ENCODE data around the gene HTR1D.
"Not testable (repeated sequence)": the region's sequence is repeated elsewhere in the genome, so short reads cannot be mapped to it uniquely, and the experiment has no call there.

The HTR1D gene

DNA sequence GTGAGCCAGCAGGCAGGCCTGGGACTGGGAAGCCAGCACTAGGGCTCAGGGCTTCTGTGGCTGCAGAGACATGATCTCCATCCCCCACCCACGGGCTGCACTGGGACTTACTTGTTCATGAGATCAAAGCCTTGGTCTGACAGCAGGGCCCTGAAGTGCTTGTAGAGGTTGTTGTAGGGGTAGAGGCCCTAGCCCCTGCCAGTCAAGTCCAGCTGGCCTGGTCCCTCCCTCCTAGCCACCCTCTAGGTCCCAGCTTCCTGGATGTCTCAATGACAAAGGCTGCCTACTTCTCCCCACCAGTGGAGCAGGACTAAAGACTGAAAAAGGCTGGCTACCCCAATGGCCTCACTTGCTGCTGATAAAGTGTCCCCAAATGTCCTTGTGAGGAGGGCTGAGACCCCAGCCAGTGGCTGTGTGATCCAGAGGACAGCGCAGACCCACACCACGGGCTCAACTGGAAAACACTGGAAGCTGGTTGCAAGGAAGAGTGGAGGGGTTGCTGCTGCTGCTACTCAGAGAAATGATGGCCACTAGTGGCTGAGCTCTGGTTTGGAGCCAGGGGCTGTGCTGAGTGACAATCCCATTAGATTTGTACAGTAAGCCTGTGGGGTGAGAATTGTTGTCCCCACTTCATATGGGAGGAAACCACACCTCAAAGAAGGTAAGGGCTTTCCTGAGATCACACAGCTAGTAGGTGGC is 1.4 kb downstream of the HTR1D start:
- no peak for DNase-seq

DNA sequence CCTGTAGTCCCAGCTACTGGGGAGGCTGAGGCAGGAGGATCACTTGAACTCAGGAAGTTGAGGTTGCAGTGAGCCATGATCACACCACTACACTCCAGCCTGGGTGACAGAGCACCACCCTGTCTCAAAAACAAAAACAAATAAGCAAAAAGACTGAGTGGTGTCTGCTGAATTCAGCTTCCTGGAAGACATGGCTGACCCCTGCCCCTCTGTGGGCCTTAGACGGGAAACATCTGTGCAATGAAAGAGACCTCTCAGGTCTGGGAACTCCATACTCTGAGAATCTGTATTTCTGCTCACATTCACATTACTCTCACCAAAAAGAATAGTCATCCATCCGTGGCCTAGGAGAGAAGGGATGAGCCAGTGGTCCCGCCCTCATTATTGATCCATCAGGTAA is 2.0 kb downstream of the HTR1D start:
- no peak for DNase-seq

DNA sequence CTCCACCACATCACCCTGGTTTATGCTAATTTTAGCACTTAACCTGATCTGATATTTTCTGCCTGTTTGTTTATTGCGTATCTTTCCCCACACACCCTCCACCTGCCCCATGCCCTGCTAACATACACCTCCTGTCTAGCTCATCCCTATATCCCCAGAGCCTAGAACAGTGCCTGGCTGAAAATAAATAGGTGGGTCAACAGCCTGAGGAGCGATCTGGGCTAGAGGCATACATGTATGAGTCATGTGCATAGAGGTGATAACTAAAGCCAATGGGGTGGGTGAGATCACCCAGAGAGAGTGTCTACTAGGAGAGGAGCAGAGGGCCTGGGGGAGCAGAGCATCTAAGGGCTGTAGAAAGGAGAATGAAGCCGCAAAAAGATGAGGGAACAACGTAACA is 2.7 kb downstream of the HTR1D start:
- DNase-seq, result no peak

DNA sequence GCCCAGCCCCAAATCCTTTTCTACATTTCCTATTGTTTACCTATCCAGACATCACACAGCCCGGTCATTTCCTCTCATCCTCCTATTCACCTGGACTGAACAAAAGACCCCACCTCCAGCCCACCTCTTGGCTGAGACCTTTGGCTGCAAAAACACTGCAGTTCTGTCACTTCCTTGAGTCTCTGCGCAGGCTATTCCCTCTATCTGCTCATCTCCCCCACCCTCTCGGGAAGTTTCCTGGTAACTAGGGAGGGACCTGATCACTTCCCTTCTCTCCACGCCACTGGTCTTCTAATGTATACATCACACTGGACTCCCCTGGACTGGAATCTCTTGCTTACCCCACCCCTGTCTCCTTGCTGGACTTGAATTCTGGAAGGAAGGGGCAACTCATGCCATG is 5.3 kb downstream of the HTR1D start:
- no peak for DNase-seq

DNA sequence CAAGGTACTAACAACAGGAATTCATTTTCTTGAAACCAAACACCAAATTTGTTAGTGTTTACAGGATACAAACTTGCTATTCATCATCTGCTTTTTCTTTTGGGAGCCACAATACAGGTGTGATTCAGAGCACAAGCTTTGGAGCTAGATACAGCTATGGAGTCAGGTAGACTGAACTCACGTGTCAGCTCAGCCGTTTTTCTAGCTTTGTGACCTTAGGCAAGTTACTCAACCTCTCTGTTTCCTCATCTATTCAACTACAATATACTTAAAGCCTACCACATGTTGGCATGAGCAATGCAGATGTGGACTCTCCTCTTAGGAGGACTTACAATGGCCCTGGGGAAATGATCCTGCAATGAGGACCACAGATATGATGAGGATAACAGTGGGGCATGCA is 6.3 kb downstream of the HTR1D start:
- no peak for DNase-seq

DNA sequence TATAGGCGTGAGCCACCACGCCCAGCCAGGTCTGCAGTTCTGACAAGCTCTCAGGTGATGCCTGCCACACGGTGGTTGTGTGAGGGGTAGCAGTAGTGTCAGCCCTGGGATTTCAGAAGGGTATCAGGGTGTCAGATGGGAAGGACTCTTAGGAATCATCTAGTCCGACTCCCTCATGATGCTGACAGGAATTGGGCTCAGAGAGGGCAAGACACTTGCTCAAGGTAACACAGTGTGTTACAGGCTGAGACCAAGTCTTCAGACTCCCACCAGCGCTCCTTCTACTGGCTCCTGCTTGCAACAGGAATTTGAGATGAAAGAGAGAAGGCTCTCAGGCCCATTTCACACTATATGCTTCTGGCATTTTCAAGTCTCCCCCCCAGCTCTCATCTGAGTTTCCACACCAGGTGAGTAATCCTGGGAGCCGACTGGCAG is 6.9 kb downstream of the HTR1D start:
- no peak for DNase-seq

DNA sequence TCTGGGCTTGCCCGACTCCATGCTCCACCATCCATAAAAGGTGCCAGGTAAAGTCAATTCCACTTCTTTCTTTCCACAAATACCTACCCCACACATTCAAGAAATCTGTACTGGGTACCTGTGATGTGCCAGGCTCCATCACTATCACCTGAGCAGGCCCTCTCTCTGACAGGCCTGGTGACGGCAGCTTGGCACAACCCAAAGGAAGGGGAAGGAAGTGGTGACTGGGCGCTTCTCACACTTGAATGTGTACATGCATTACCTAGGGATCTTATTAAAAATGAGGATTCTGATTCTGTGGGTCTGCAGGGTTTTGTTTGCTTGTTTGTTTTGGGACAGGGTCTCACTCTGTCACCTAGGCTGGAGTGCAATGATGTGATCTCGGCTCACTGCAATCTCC is 7.5 kb downstream of the HTR1D start:
- no peak for DNase-seq

DNA sequence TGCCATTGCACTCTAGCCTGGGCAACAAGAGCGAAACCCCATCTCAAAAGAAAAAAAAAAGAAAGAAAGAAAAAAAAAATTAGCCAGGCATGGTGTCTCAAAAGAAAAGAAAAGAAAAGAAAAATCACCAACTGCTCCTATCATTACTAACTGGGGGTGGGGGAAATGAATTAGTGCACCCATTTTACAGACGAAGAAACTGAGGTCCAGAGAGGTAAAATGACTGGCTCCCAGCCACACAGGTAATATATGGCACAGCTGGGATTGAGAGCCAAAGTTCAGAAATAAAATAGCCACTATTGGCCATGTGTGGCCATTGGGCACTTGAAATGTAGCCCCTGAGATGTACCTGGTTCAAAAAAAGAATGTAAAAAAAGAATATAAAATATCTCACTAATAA is 8.8 kb downstream of the HTR1D start:
- DNase-seq, result no peak

DNA sequence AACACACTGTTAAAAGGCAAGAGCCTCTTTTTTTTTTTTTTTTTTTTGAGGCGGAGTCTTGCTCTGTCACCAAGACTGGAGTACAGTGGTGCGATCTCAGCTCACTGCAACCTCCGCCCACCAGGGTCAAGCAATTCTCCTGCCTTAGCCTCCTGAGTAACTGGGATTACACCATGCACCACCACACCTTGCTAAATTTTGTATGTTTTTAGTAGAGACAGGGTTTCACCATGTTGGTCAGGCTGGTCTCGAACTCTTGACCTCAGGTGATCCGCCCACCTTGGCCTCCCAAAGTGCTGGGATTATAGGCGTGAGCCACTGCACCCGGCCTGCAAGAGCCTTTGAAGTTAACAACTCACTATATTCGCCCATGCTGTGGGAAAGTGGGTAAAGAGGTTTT is 9.6 kb downstream of the HTR1D start:
- not testable (repeated sequence) for DNase-seq

DNA sequence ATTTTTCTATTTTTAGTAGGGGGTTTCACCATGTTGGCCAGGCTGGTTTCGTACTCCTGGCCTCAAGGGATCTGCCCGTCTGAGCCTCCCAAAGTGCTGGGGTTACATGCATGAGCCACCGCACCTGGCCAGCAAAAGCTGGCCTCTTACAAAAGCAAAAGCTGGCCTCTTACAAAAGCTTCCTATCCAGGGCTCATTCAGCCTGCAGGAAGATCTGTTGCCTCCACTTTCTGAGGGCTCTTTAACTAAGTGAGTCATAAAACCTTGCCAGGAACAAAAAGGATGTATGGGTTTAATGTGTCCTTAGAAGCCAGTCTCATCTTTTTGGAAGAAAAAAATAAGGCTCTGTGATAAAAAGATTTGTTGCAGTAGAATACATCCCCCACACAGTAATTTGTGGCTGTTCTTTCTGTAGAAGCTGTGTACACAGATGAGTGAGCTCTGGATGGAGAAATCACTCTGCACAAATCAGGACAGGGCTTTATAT is 15.0 kb downstream of the HTR1D start:
- no peak for DNase-seq

DNA sequence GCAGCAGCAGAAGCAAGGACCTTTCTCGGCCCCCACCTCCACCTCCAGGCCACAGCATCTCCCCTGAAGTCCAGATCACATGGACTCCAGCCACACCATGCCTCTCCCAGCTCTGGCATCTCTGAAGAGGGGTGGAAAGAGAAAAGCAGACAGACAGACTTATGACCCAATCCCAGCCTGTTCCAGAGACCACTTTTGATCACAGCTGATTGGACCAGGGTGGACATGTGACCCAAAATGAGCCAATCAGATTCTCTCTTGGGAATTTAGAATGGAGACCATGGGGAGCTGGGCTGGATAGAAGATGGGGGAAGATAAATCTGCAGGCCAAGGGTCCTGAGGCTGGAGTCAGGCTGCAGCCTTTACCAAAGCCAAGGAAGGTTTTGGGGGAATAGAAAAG is 16.4 kb downstream of the HTR1D start:
- DNase-seq, result no peak

DNA sequence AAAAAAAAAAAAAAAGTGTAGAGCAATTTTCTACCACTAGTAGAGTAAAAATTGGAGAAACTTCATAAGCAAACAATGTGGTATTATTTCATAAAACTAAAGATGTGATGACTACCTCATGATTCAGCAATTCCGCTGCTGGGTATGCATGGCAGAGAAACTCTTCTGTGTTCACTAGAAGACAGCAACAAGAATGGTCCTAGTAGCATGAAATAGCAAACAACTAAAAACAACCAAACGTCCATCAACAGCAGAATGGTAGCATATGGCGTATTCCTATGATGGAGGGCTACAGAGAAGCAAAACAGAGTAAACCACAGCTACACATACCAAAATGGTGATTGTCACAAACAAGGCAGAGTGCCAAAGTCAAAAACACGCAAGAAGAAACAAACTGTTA is 18.9 kb downstream of the HTR1D start:
- DNase-seq, result no peak

DNA sequence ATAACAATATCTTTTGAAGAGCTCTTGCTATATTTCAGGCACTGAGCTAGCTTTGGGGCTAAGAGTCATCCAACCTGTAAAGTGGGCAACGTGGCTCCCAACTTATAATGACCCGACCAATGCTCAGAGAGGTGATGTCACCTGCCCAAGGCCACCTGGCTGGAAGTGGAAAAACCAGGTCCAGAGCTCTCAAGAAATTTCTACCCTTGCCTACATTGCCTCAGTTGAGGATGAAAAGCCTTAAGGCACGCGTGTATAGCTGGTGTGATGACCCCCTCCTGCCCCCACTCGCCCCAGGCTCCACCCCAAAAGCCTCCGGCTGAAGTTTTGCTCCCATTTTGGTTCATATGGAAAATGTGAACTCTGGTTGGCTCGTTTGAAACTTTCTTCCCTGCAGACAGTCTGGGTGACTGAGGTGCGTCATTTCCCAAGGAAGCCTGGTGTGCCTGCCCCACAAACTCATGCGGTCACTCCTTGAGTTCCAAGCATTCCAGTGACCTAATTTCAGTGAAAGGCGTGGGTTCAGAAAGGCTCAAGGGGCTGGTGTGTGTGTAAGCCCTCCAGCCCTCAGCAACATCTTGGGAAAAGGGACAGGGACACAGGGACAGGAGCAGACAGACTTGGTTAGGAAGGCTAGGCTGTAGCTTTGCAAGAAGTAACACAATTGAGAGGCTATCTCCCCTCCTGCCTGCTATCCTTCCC is 20.5 kb downstream of the HTR1D start:
- no peak for DNase-seq

DNA sequence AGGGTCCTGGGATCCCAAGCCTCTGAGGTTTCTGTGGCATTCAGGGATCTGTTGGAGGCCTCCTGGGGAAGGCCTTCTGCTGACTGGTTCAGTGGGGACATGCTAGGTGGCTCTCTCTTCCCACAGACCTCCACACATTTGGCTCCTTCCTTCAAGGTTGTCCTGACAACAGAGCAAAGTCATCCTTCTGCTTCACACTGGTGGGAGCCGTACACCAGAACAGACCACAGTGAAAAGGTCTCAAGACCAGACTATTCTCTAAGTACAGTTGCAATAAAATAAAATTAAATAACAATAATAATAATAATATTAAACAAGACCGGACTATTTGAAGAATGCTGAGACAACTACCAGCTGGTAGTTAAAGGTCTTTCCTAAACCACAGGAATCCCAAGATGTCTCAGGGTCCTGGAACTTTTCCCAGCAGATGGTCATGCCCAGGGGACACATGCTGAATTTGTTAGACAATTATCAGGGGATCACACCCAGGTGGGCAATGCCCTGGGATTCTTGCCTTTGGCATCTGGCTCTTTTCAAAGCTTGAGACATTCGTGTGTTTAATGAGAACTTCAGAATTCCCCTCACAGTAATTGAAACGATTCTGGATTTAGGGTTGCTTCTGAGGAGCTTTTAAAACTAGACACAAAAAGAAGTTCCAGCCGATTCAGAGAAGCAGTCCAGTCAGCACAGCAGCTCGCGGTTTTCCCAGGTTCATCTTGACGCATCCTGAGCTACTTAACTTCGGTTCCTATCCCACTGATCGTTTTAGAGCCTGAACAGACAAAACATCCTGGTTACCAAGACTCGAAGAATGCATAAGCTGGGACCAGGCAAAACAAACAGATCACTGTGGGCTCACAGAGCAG is 22.9 kb downstream of the HTR1D start:
- no peak for DNase-seq

DNA sequence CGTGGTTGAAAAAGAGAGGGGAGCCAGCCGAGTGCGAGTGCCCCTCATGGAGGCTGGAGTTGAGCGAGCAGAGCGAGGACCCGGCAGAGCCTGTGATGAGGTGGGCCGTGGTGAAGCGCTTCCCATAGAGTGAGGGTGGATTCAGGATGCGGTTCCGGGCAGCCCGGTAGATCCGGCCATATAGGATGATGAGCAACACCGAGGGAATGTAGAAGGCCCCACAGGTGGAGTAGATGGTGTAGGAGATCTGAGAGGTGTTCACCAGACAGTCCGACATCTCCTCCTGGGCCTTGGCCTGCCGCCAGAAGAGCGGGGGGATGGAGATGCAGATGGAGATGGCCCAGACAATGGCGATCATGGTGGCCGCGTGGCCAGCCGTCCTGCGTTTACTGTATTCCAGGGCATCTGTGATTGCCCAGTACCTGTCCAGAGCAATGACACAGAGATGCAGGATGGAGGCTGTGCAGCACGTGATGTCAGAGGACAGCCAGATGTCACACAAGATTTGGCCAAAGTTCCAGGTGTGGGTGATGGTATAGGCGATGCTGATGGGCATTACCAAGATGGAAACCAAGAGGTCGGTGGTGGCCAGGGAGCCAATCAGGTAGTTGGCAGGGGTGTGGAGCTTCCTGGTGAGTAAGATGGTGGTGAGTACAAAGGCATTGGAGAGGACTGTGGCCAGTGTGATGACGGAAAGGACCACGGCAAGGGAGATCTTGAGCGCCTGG is 23.7 kb downstream of the HTR1D start:
- no peak for DNase-seq

DNA sequence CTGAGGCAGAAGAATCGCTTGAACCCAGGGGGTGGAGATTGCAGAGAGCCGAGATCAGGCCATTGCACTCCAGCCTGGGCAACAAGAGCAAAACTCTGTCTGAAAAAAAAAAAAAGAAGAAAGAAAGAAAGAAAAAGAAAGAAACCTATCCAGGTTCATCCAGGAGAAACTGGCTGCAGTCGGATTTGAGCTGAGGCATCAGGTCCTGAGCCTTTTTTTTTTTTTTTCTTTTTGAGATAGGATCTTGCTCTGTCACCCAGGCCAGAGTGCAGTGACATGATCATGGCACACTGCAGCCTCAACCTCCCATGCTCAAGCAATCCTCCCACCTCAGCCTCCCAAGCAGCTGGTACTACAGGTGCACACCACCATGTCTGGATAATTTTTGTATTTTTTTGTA is 26.1 kb downstream of the HTR1D start:
- DNase-seq, result no peak

DNA sequence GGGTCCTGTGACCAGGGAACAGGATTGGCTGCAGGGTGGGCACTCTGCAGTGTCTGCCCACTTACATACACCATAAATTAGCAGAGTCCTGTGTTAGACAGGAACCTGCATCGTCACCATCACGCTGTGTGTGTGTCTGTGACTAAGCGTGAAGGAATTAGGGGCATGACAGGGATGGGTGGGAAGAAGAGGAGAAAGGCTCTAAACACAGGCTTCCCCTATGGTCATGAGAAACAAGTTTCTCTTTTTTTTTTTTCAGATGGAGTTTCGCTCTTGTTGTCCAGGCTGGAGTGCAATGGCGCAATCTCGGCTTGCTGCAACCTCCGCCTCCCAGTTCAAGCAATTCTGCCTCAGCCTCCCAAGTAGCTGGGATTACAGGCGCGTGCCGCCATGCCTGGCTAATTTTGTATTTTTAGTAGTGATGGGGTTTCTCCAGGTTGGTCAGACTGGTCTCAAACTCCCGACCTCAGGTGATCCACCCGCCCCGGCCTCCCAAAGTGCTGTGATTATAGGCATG is 28.3 kb downstream of the HTR1D start:
- DNase-seq, result not testable (repeated sequence)

DNA sequence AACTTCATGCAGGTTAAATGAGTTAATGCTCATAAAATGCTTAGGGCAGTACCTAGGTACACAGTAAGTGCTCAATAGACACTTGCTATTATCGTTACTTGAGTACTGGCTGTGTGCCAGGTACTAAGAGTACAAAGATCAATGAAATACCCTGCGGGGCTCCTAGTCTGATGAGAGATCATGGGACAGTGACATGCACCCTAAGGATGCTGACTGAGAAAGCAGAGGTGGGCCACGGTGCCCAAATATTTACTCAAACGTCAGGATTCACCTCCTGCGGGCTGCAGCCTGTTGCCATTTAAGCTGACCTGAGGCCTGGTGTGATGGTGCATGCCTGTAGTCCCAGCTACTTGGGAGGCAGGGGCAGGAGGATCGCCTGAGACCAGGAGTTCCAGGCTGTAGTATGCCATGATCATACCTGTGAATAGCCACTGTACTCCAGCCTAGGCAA is 28.8 kb downstream of the HTR1D start:
- no peak for DNase-seq

DNA sequence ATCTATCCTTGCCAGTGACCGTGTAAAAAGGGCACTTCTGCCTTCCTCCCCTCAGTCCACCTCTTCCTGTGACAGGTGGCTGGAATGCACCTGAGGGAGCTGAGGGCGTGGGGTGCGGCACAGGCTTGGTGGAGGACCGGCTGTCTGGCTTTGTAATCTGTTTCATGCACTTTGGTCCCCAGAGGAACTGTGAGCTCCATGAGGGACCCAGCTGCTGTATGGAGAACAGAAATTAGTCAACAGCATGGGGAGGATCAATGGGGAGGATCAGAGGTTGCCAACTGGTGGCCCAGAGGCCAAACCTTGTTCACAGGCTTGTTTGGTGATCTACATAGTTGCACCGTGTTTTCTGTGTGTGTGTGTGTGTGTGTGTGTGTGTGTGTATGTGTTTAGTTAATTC is 29.7 kb downstream of the HTR1D start:
- DNase-seq, result no peak

DNA sequence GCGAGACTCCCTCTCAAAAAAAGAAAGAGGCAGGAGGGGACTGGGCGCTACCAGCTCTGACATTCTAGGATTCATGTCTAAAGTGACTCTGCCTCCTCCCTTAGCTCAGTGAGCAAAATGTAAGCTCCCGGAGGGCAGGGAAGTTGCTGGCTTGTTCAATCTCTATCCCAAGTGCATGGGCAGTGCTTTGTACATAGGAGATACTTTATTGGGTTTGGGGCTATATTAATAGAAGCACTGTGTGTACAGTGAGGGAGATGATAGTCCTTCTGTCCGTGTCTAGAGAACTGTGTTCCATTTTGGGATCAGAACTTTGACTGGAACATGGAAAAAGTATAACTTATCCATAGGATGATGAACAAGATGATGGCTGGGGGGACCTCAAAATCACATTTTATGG is 31.9 kb downstream of the HTR1D start:
- no peak for DNase-seq

DNA sequence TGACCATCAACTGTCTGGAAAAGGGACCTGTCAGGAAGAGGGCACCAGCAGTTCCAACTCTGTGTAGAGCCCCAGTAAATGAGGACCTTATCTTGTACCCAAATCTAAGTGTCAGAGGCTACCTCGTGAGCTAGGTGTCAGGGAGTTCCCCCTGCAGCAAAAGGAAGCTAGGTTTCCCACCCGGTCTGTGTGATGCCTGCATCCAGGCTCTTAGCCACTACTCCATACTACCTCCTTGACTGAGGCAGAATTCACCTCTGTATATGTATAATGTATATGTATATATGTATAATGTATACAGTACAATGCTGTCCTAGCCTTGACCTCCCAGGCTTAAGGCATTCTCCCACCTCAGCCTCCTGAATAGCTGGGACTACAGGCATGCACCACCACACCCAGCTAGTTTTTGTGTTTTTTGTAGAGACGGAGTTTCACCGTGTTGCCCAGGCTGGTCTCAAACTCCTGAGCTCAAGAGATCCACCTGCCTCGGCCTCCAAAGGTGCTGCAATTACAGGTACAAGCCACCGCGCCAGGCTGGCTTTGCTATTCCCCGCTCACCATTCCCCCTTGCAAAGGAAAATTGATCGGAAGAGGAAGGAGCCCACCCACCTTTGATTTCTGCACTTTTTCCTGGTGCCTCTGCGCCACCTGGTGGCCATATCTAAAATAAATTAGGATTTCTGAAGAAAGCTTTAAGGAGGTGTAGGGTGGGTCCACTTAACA is 32.9 kb downstream of the HTR1D start:
- DNase-seq, result peak; percentile 21

DNA sequence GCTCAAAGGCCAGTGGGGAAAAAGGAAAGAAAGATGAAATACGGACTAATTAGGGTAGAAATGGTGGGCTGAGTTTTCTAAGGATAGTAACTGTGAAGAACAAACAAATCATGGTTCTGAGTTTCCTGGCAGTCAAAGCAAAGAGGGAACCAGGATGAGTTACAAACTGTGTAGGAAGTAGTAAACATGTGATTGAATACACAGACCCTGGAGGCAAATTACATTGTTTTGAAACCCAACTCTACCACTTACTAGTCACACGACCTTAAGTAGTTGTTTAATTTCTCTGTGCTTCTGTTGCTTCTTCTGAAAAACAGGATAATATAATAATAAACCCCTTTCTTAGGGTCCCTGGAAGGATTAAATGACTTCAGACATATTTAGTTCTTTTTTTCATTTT is 37.4 kb downstream of the HTR1D start:
- DNase-seq, result no peak

Measured in activated T-cell treated with anti-CD3 and anti-CD28 coated beads for 4 hours (primary cell).